K562 (cell line): Measurements from ENCODE around the gene NDUFA13. TPM values are rescaled to one million over a fixed set of nuclear protein-coding genes. Genes with fewer than 3 reads are reported as not detected.

ENCODE experiments used
- CHCHD3 ChIP-seq: fragments of 250-450 bp; sonication (Bioruptor Pico); IDR thresholded peaks from 2 replicates; pipeline ENCODE4 v2.1.2; 2022; ENCODE audit warnings: mild to moderate bottlenecking
- FOXA3 ChIP-seq, 2 experiments: fragments of 450-650 bp in 1 of 2; sonication (generic) in 1 of 2; formaldehyde crosslinking; IDR thresholded peaks in 1 of 2; conservative IDR thresholded peaks in 1 of 2; 2 replicates each; pipeline versions ENCODE4 v1.4.0 to v1.8.0; 2020 to 2022; ENCODE audit warnings: mild to moderate bottlenecking in 2 of 2, missing genetic modification reagents in 1 of 2
- MYNN ChIP-seq, 2 experiments: sonication (generic); formaldehyde crosslinking in 1 of 2; IDR thresholded peaks; 2 replicates each; pipeline versions ENCODE4 v1.5.0 to v1.6.1; 2016 to 2020; ENCODE audit warnings: antibody characterized with exemption in 1 of 2, missing genetic modification reagents in 1 of 2
- PBX2 ChIP-seq, 2 experiments: IDR thresholded peaks in 1 of 2; conservative IDR thresholded peaks in 1 of 2; 2 replicates each; pipeline ENCODE4 v1.6.1; 2016; ENCODE audit warnings: low read depth in 2 of 2, mild to moderate bottlenecking in 1 of 2, missing compliant biosample characterization in 1 of 2, missing genetic modification characterization in 1 of 2, moderate library complexity in 1 of 2
- REST ChIP-seq, 2 experiments: fragments of 450-650 bp; formaldehyde crosslinking in 1 of 2; IDR thresholded peaks; 2 replicates each; pipeline versions ENCODE4 v1.4.0 to v1.6.1; 2014 to 2020; ENCODE audit warnings: mild to moderate bottlenecking in 2 of 2, borderline replicate concordance in 1 of 2, low read depth in 1 of 2
- SMAD4 ChIP-seq: fragments of 250-450 bp; sonication (Bioruptor Pico); conservative IDR thresholded peaks from 2 replicates; pipeline ENCODE4 v1.8.0; 2021; ENCODE audit warnings: inconsistent platforms, mild to moderate bottlenecking, moderate library complexity
- SMC3 ChIP-seq: conservative IDR thresholded peaks from 2 replicates; pipeline ENCODE4 v1.6.1; 2011; ENCODE audit warnings: low read depth, low read length, improper control_type of control experiment; ENCODE audit not compliant: insufficient read depth
- SP1 ChIP-seq: sonication (generic); formaldehyde crosslinking; IDR thresholded peaks from 2 replicates; pipeline ENCODE4 v1.8.1; 2022; ENCODE audit warnings: mild to moderate bottlenecking, missing genetic modification reagents
- TEAD1 ChIP-seq, 2 experiments: fragments of 450-650 bp in 1 of 2; sonication (generic) in 1 of 2; formaldehyde crosslinking; IDR thresholded peaks; 2 replicates each; pipeline versions ENCODE4 v1.4.0 to v1.8.0; 2020 to 2022; ENCODE audit warnings: mild to moderate bottlenecking in 2 of 2, missing genetic modification reagents in 1 of 2
- THRB ChIP-seq: fragments of 450-650 bp; formaldehyde crosslinking; conservative IDR thresholded peaks from 2 replicates; pipeline ENCODE4 v1.4.0; 2022; ENCODE audit warnings: mild to moderate bottlenecking, missing genetic modification characterization
- ZNF140 ChIP-seq: fragments of 250-450 bp; sonication (Bioruptor Pico); IDR thresholded peaks from 2 replicates; pipeline ENCODE4 v1.8.0; 2021; ENCODE audit warnings: moderate library complexity, mild to moderate bottlenecking, inconsistent platforms
- ZNF76 ChIP-seq: fragments of 250-450 bp; sonication (Bioruptor Pico); IDR thresholded peaks from 2 replicates; pipeline ENCODE4 v1.4.0; 2020; ENCODE audit warnings: mild to moderate bottlenecking, moderate library complexity, borderline replicate concordance
- ZZZ3 ChIP-seq: fragments of 450-650 bp; IDR thresholded peaks from 2 replicates; pipeline ENCODE4 v1.6.1; 2016; ENCODE audit warnings: antibody characterized with exemption, mild to moderate bottlenecking, moderate library complexity
- polyA plus RNA-seq, 8 experiments: library from polyadenylated mRNA; depleted of rRNA in 4 of 8; stranded (reverse) in 5 of 8; unstranded in 3 of 8; fragments of >200 nt; fragmentation: Nextera tagmentation in 2 of 8; fragmentation: Illumina TruSeq in 1 of 8; extraction: Ambion mirVana in 2 of 8; extraction: Trizol in 1 of 8; gene quantifications; 2 replicates each; pipeline versions ENCODE4 v1.2.1 to v1.2.3, GENCODE V29; 2011 to 2014; ENCODE audit warnings: inconsistent platforms in 1 of 8, missing spikeins in 1 of 8
- total RNA-seq, 7 experiments: library from RNA; depleted of rRNA in 6 of 7; stranded (reverse); fragments of >200 nt in 6 of 7; fragmentation: Illumina TruSeq in 2 of 7; extraction: Trizol in 2 of 7; gene quantifications; 2 replicates each; pipeline versions ENCODE4 v1.2.1 to v1.2.3, GENCODE V29; 2011 to 2021; ENCODE audit warnings: low replicate concordance in 1 of 7

NDUFA13 gene
- total and polyA plus RNA-seq, 9 of the 15 experiments (the other 6 are each of a cell fraction or from before 2014, with no cell fraction given), result 146 to 596 (median 429) TPM

- TF ChIP-seq REST (IDR thresholded peaks at IDR 0.05; ENCODE audit: borderline replicate concordance), result peak; percentile 72
- TF ChIP-seq REST (CRISPR knock-in tag; IDR thresholded peaks at IDR 0.05; ENCODE audit: low read depth), result no peak
- TF ChIP-seq TEAD1 (CRISPR knock-in tag; IDR thresholded peaks at IDR 0.05), result peak in 1 of 2 experiments; percentile 47; a peak in 1 of 4 replicates
- TF ChIP-seq SMC3, result peak; percentile 65
- TF ChIP-seq MYNN (IDR thresholded peaks at IDR 0.05), result no peak
- TF ChIP-seq MYNN (CRISPR knock-in tag; IDR thresholded peaks at IDR 0.05), result no peak
- TF ChIP-seq CHCHD3, result no peak
- 0 out of 2 replicates have a peak, but pooled peaks have one; percentile 18 for TF ChIP-seq THRB
- TF ChIP-seq ZNF140 (CRISPR knock-in tag), result no peak
- no peak for TF ChIP-seq ZNF76 (CRISPR knock-in tag)
- no peak for TF ChIP-seq SMAD4 (CRISPR knock-in tag)
- TF ChIP-seq SP1, result 0 out of 2 replicates have a peak, but pooled peaks have one; percentile 28
- TF ChIP-seq ZZZ3, result 0 out of 2 replicates have a peak, but pooled peaks have one; percentile 15
- TF ChIP-seq PBX2 (CRISPR knock-in tag; IDR thresholded peaks at IDR 0.05; ENCODE audit: low read depth), result no peak
- TF ChIP-seq PBX2 (tag; conservative IDR thresholded peaks at IDR 0.05; ENCODE audit: low read depth), result no peak
- 0 out of 4 replicates have a peak, but pooled peaks of 1 of the 2 experiments have one; percentile 42 for TF ChIP-seq FOXA3 (CRISPR knock-in tag; conservative IDR thresholded peaks at IDR 0.05 in 1 of 2, IDR thresholded peaks at IDR 0.05 in 1 of 2)
Observed at GRCh38 chr19:19490214-19490968, 25.6 kb upstream of the NDUFA13 start (continued).
